Activated naive CD8-positive, alpha-beta T cell treated with anti-CD3 and anti-CD28 coated beads, Interleukin-2, amount 50 U/mL, for 24 hours (primary cell): Measurements from ENCODE around the gene TUFT1.
A peak's percentile ranks its signal among the peaks of the same experiment; 100 is the strongest.

Experiments used
- ATAC-seq: fragments of 150-1000 bp; cut with Tn5 transposase; one replicate; pipeline ENCODE4 v1.10.0; 2021
- DNase-seq: peaks from one replicate; pipeline ENCODE4 v3.0.0; 2021
- H3K27ac Mint-ChIP-seq: one replicate; pipeline ENCODE4 v1.8.0; 2021; ENCODE audit warnings: mild to moderate bottlenecking, mixed read lengths
- H3K27me3 Mint-ChIP-seq: one replicate; pipeline ENCODE4 v1.8.0; 2021; ENCODE audit warnings: mixed read lengths
- H3K36me3 Mint-ChIP-seq: one replicate; pipeline ENCODE4 v1.8.0; 2021; ENCODE audit warnings: low read depth, mixed read lengths
- H3K4me1 Mint-ChIP-seq: one replicate; pipeline ENCODE4 v1.8.0; 2021; ENCODE audit warnings: mixed read lengths
- H3K4me3 Mint-ChIP-seq: one replicate; pipeline ENCODE4 v1.8.0; 2021; ENCODE audit warnings: mild to moderate bottlenecking, moderate library complexity, mixed read lengths
- H3K9me3 Mint-ChIP-seq: one replicate; pipeline ENCODE4 v1.8.0; 2021; ENCODE audit warnings: mixed read lengths

TUFT1 gene

DNA sequence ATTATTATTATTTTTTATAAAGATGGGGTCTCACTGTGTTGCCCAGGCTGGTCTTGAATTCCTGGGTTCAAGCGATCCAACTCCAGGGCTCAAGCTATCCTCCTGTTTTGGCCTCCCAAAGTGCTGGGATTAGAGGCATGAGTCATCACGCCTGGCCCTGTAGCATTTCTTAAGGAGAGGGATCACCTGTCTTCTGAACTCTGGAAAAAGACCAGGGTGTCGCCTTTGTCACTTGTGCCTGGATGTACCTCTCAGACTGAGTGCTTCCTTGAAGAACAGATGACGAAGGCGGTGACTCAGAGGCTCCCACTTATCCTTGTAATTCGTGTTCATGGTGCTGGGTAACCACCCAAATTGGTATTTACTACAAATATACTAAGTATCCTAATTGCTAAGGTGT lies 31.3 kb upstream of the TUFT1 start:
- ATAC-seq (no peak), DNase-seq (no peak)
- Mint-ChIP-seq H3K4me3 (no peak overlapping the region), H3K4me1 (peaks cover 26% of the 10 kb centered on the region), H3K27me3 (peaks cover 4% of the 10 kb centered on the region), H3K9me3 (no peaks in the 10 kb centered on the region), H3K36me3 (no peaks in the 10 kb centered on the region), H3K27ac (no peak overlapping the region)

DNA sequence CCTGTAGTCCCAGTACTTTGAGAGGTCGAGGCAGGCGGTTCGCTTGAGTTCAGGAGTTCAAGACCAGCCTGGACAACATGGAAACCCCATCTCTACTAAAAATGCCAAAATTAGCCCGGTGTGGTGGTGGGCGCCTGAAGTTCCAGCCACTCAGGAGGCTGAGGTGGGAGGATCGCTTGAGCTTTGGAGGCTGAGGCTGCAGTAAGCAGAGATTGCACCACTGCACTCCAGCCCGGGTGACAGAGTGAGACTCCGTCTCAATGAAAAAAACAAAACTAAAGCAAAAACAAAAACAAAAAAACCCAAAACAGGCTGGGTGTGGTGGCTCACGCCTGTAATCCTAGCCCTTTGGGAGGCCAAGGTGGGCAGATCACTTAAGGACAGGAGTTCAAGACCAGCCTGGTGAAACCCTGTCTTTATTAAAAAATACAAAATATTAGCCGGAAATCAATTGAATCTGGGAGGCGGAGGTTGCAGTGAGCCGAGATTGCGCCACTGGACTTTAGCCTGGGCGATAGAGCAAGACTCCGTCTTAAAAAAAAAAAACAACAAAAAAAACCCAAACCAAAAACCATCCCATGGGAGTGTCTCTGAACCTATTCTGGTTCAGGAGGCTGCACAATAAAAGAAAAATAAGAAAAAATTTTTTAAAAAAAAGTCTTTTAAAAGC lies 30.6 kb upstream of the TUFT1 start:
- H3K9me3 Mint-ChIP-seq: no peaks in the 10 kb centered on the region
- no peak for DNase-seq
- H3K4me3 Mint-ChIP-seq: no peak overlapping the region
- ATAC-seq: no peak
- H3K4me1 Mint-ChIP-seq: peaks cover 29% of the 10 kb centered on the region
- no peak overlapping the region for H3K27ac Mint-ChIP-seq
- peaks cover 4% of the 10 kb centered on the region for H3K27me3 Mint-ChIP-seq
- no peaks in the 10 kb centered on the region for H3K36me3 Mint-ChIP-seq

DNA sequence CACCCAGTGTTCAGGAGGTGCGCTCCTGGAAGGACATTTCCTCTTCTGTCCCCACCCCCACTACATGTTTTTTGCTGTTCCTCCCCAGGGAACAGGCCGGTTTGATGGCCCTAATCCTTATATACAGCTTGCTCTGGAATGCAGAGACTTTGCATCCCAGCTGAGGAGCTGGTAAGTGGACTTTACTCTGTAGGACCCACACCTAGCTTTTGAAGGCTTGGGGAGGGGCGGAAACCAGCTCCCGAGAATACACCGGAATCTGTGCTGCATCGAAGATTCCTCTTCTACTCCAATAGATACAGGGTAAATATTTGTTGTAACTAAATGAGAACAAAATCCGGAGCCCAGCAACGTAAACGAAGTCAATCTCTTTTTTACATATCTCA lies 30.1 kb upstream of the TUFT1 start:
- peaks cover 4% of the 10 kb centered on the region for H3K27me3 Mint-ChIP-seq

DNA sequence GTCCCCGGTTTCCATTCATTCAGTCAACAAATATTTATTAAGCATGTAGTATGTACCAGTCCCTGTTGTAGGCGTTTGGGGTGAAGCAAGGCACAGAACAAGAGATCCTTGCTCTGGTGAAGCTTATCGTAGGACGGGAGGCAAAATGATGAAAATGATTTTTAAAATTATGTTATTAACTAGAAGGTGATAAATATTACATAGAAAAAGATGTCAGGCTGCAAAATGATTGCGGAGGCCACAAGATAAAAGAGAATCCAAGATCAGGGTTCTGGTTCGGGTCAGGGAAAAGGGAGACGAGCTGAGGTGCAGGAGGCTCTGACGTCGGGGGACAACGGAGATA lies 29.5 kb upstream of the TUFT1 start:
- Mint-ChIP-seq H3K27me3 (peaks cover 4% of the 10 kb centered on the region), H3K9me3 (no peaks in the 10 kb centered on the region), H3K4me3 (peak overlapping the region; percentile 81), H3K4me1 (peaks cover 29% of the 10 kb centered on the region), H3K27ac (peak overlapping the region; percentile 66), H3K36me3 (no peaks in the 10 kb centered on the region)
- ATAC-seq (no peak), DNase-seq (no peak)

More for the DNA sequence above, 30.1 kb upstream of the TUFT1 start:
- Mint-ChIP-seq H3K4me1 (peaks cover 29% of the 10 kb centered on the region), H3K27ac (no peak overlapping the region), H3K4me3 (peak overlapping the region; percentile 81), H3K9me3 (no peaks in the 10 kb centered on the region), H3K36me3 (no peaks in the 10 kb centered on the region)
- ATAC-seq (no peak), DNase-seq (no peak)

DNA sequence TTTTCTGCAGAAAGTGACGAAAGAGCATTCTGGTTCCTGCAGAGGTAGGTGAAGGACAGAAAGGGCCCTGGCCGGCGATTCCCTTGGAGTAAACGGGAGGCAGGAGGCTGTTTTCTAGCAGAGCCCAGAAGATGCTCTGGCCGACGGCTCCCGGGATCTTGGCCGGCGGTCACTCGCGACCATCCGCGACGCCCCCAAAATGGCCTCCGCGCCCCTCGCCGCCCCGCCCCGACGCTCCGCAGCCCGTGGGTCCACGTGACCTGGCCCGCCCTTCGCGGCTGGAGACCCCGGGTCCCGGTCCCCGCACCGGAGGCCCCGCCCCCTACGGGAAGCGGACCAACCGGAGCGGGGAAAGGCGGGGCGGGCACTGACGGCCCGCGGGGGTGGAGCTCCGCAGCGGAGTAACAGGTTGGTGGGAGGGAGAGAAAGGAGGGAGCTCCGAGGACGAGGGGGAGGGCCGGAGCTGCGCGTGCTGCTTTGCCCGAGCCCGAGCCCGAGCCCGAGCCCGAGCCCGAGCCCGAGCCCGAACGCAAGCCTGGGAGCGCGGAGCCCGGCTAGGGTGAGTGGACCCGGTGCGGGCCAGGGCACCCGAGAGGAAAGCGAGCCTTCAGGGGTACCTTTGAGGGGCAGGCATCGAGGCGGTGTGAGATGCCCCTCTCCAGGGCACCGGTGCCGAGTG lies 29.0 kb upstream of the TUFT1 start, which contains the start of gene CGN:
Gene CGN, plus strand, starts transcription at position 431 of the 679 bp plus-strand sequence. CDS start 7,133 bp downstream, outside the sequence.
- Mint-ChIP-seq H3K4me3 (peak within 1 kb of the TSS; percentile 81), H3K9me3 (no peaks in the 10 kb centered on the region), H3K27me3 (peaks cover 4% of the 10 kb centered on the region), H3K27ac (peak within 1 kb of the TSS; percentile 66), H3K4me1 (peaks cover 29% of the 10 kb centered on the region), H3K36me3 (no peaks in the 10 kb centered on the region)
- peak; percentile 96 for ATAC-seq
- DNase-seq: peak; percentile 83

DNA sequence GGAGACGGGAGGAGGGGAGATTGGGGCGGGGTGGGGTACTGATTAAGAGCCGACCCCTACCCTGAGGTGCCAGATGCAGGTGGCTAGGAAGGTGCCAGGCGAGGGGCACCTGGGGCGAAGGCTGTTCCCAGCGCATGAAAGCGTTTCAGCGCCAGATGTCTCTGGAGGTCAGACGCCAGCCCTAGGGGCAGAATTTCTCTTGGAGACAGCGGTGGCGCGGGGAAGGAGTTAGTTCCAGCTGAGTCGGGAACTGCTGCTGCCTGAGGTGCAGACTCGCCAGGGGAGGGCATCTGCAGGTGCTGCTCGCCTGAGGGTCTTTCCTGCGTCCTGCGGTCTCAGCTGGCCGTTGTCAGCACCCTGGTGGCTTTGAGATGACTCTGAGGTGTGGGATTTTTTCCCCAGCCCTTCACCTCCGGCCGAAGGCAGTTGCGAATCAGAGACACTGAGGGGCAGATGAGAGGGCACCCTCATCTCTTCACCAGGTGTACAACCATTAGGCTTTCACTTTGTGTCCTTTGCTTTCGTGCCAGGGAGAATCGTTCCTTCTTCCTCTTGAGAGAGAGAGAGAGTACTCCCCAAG lies 28.4 kb upstream of the TUFT1 start:
- H3K9me3 Mint-ChIP-seq: no peaks in the 10 kb centered on the region
- H3K36me3 Mint-ChIP-seq: no peaks in the 10 kb centered on the region
- H3K4me3 Mint-ChIP-seq: peak overlapping the region; percentile 81
- no peak overlapping the region for H3K27ac Mint-ChIP-seq
- peaks cover 4% of the 10 kb centered on the region for H3K27me3 Mint-ChIP-seq
- H3K4me1 Mint-ChIP-seq: peaks cover 29% of the 10 kb centered on the region
- DNase-seq (peak; percentile 26), ATAC-seq (peak; percentile 25)

DNA sequence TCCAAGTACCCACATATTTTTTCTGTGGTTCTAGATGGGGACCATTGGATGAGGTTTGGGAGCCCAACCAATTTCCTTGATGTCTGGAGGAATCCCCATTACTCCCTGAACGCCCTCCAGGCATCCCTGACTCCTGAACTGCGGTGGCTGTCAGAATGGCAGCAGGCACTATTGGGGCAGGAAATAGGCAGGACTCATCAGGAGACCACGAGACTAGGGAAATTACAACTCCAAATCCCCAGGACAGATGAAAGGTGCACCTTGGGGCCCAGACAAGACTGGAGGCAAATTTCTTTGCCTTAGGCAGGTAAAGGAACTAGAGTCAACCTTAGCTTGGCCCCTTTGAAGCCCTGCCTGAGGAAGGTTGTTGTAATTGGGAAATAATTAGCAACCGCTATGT lies 27.8 kb upstream of the TUFT1 start:
- DNase-seq: no peak
- no peaks in the 10 kb centered on the region for H3K9me3 Mint-ChIP-seq
- H3K4me1 Mint-ChIP-seq: peaks cover 29% of the 10 kb centered on the region
- H3K27me3 Mint-ChIP-seq: peaks cover 4% of the 10 kb centered on the region
- no peaks in the 10 kb centered on the region for H3K36me3 Mint-ChIP-seq
- no peak overlapping the region for H3K27ac Mint-ChIP-seq
- no peak for ATAC-seq
- H3K4me3 Mint-ChIP-seq: peak overlapping the region; percentile 81

DNA sequence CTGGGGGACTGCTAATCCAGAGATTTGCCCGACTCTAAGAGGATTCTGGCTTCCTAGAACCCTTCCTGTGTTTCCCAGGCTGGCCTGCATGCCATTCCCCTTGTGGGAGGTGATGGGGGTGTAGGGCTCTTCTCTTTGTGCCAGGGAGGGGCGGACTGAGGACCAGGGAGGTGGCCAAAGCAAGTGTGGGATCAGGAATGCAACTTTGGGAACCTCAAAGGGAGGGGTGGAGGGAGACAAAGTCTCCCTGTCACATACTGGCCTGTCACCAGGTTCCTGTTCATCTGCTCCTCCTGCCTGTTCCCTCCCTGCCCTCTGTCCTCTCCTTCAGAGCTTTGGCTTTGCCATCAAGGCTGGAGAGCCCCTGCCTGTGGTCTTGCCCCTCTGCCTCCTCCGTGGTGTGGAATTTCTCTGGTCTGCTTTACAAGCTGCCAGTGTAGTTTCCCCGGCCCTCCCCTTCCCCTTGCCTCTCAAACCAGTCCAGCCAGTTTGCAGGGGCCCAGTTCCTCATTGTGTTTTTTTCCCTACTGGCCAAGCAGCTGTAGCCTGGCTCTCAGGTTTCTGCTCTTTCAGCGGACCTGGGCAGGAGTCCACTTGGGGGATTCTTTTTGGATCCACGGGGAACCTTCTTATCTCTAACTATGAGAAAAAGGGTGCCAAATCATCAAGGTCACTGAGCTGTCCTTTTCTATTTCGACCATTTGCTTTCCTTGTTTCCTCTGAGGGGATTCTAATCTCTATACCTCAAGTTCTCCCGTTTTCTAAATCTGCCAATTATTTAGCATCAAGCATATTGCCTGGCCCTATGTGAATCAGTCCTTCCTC lies 27.1 kb upstream of the TUFT1 start:
- ATAC-seq (no peak), DNase-seq (no peak)
- no peak overlapping the region for H3K4me3 Mint-ChIP-seq
- H3K36me3 Mint-ChIP-seq: no peaks in the 10 kb centered on the region
- H3K9me3 Mint-ChIP-seq: no peaks in the 10 kb centered on the region
- H3K4me1 Mint-ChIP-seq: peaks cover 29% of the 10 kb centered on the region
- H3K27me3 Mint-ChIP-seq: peaks cover 4% of the 10 kb centered on the region
- H3K27ac Mint-ChIP-seq: no peak overlapping the region

DNA sequence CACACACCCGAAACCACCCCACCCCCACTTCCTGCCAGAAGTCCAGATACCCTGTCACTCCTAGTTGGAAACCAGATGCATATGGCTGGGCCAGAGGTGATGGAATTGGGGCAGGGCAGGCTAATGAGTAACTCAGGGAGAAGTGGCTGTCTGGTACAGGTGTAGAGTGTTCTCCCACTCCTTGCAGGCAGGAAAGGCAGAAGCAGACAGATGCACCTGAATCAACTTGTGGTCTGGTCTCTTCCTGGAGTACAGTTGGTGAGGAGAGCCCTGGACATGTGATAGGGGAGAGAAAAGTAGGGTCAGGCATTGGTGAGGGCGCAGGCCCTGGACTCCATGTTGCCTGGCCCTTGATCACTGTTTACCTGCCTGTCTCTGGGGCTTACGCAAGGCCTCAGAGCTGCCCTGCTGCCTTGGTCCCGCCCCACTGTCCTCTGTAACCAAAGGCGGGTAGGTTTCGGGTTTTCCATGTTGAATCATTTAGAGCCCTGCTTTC lies 26.4 kb upstream of the TUFT1 start:
- Mint-ChIP-seq H3K9me3 (no peaks in the 10 kb centered on the region), H3K4me3 (no peak overlapping the region), H3K27ac (no peak overlapping the region), H3K4me1 (peaks cover 29% of the 10 kb centered on the region), H3K36me3 (no peaks in the 10 kb centered on the region), H3K27me3 (peaks cover 4% of the 10 kb centered on the region)
- ATAC-seq (no peak), DNase-seq (peak; percentile 19)

DNA sequence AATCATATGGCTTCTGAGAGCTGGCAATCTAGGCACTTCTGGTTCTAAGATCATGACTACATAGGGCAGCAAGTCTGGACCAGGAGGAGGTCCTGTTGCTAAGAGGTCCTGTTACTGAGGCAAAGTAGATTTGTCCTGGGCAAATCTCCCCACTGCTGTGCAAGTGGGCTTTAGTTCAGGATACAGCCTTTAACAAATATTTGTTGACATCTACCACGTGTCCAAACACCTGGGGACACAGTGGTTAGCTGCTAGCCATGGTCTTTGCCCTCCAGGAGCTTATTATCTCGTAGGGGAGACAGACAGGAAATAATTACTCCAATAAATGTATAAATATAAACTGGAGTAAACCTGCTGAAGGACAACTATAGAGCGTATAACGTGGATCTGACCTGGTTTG lies 25.7 kb upstream of the TUFT1 start:
- no peaks in the 10 kb centered on the region for H3K9me3 Mint-ChIP-seq
- no peak for ATAC-seq
- H3K27ac Mint-ChIP-seq: no peak overlapping the region
- H3K36me3 Mint-ChIP-seq: no peaks in the 10 kb centered on the region
- H3K4me3 Mint-ChIP-seq: no peak overlapping the region
- H3K27me3 Mint-ChIP-seq: peaks cover 4% of the 10 kb centered on the region
- H3K4me1 Mint-ChIP-seq: peaks cover 29% of the 10 kb centered on the region
- DNase-seq: no peak

DNA sequence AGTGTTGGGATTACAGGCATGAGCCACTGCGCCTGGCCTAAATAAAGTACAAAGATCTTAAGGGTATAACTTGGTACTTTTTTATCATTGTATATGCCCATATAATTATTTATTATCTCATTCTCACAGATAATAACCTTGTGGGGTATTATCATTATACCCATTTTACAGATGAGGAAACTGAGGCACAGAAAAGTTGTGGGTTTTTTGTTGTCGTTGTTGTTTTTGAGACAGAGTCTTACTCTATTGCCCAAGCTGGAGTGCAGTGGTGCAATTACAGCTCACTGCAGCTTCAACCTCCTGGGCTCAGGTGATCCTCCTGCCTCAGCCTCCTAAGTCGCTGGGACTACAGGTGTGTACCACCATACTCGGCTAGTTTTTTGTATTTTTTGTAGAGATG lies 24.8 kb upstream of the TUFT1 start:
- no peak overlapping the region for H3K4me3 Mint-ChIP-seq

DNA sequence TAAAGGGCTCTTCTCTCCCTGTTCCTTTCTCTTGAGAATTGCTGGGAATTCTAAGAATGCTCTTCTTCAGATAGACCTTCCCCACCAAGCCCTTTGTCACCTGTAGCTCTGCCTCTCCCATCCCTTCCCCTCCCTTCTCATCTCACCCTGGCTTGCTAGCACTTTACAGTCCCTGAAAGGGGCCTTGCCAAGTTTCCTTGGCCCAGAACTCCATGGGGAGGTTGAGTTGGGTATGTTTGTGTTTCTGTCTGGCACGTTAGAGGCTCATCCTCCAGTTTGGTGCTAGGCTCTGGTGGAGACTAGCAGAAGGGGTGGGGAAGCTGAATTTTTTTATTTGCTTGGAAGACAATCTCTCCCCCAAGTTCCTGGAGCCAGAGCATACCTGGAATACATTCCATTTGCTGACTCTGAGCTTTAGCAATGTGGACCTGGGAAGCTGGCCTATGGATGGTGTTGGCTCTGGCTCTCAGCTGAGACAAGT lies 24.0 kb upstream of the TUFT1 start:
- Mint-ChIP-seq H3K4me3 (no peak overlapping the region), H3K4me1 (peaks cover 25% of the 10 kb centered on the region), H3K9me3 (no peaks in the 10 kb centered on the region), H3K27ac (no peak overlapping the region), H3K36me3 (no peaks in the 10 kb centered on the region), H3K27me3 (no peaks in the 10 kb centered on the region)
- no peak for DNase-seq
- no peak for ATAC-seq

More for the DNA sequence above, 24.8 kb upstream of the TUFT1 start:
- H3K9me3 Mint-ChIP-seq: no peaks in the 10 kb centered on the region
- no peaks in the 10 kb centered on the region for H3K36me3 Mint-ChIP-seq
- peaks cover 29% of the 10 kb centered on the region for H3K4me1 Mint-ChIP-seq
- peaks cover 4% of the 10 kb centered on the region for H3K27me3 Mint-ChIP-seq
- ATAC-seq: no peak
- H3K27ac Mint-ChIP-seq: no peak overlapping the region
- no peak for DNase-seq

DNA sequence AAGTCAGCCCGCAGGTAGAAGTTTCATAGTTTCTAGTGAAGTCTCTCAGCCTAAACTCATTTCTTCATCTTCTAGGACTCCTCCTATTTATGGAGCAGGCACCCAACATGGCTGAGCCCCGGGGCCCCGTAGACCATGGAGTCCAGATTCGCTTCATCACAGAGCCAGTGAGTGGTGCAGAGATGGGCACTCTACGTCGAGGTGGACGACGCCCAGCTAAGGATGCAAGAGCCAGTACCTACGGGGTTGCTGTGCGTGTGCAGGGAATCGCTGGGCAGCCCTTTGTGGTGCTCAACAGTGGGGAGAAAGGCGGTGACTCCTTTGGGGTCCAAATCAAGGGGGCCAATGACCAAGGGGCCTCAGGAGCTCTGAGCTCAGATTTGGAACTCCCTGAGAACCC lies 21.7 kb upstream of the TUFT1 start:
- Mint-ChIP-seq H3K4me1 (peaks cover 7% of the 10 kb centered on the region), H3K9me3 (no peaks in the 10 kb centered on the region), H3K27ac (no peak overlapping the region), H3K4me3 (no peak overlapping the region), H3K27me3 (no peaks in the 10 kb centered on the region), H3K36me3 (no peaks in the 10 kb centered on the region)
- DNase-seq (no peak), ATAC-seq (no peak)

DNA sequence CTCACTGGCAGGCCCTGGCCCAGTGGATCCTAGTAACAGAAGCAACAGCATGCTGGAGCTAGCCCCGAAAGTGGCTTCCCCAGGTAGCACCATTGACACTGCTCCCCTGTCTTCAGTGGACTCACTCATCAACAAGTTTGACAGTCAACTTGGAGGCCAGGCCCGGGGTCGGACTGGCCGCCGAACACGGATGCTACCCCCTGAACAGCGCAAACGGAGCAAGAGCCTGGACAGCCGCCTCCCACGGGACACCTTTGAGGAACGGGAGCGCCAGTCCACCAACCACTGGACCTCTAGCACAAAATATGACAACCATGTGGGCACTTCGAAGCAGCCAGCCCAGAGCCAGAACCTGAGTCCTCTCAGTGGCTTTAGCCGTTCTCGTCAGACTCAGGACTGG lies 21.2 kb upstream of the TUFT1 start:
- DNase-seq (no peak), ATAC-seq (no peak)
- H3K27ac Mint-ChIP-seq: no peak overlapping the region
- H3K36me3 Mint-ChIP-seq: no peaks in the 10 kb centered on the region
- H3K27me3 Mint-ChIP-seq: no peaks in the 10 kb centered on the region
- H3K9me3 Mint-ChIP-seq: no peaks in the 10 kb centered on the region
- no peak overlapping the region for H3K4me3 Mint-ChIP-seq
- H3K4me1 Mint-ChIP-seq: peaks cover 2% of the 10 kb centered on the region
